H1 (cell line): ENCODE measurements around the gene LONRF2. TPM values are rescaled to one million over a fixed set of nuclear protein-coding genes. Genes with fewer than 3 reads are reported as not detected.

Experiments used
- CTCF ChIA-PET: fragments of 300-600 bp; sonication (Branson Sonifier 250); formaldehyde crosslinking; loops from one replicate; lab custom pipeline; 2021; ENCODE audit not compliant: partially characterized antibody; lab: Charles Lee
- POLR2A ChIA-PET: fragments of 300-600 bp; sonication (Branson Sonifier 250); formaldehyde crosslinking; loops from one replicate; lab custom pipeline; 2021; ENCODE audit warnings: inconsistent platforms; ENCODE audit not compliant: partially characterized antibody; lab: Charles Lee
- DNase-seq, 2 experiments: peaks; one replicate each; pipeline versions ENCODE4 v3.0.0 to v3.0.0-alpha.2; 2010 to 2022; ENCODE audit warnings: low spot score in 2 of 2, low read depth in 1 of 2, mixed read lengths in 1 of 2
- FAIRE-seq: peaks from 2 replicates; lab custom pipeline; 2011; peaks lifted over from hg19 to GRCh38; lab: Jason Lieb, UNC
- H2AFZ ChIP-seq: 2 replicates; pipeline ENCODE4 v1.8.1; 2012; ENCODE audit warnings: low read length, inconsistent platforms
- H2AK5ac ChIP-seq: 2 replicates; pipeline ENCODE4 v1.6.1; 2013; ENCODE audit warnings: low read depth, low read length
- H2BK120ac ChIP-seq: replicated peaks from 2 replicates; pipeline ENCODE3; 2013; ENCODE audit warnings: low read depth, low read length, inconsistent platforms
- H2BK12ac ChIP-seq: 2 replicates; pipeline ENCODE4 v1.6.1; 2013; ENCODE audit warnings: low read depth, low read length
- H2BK15ac ChIP-seq: 2 replicates; pipeline ENCODE4 v1.6.1; 2013; ENCODE audit warnings: low read length
- H2BK20ac ChIP-seq: 2 replicates; pipeline ENCODE4 v1.6.1; 2013; ENCODE audit warnings: low read length
- H2BK5ac ChIP-seq: 2 replicates; pipeline ENCODE4 v1.6.1; 2013; ENCODE audit warnings: low read depth, low read length
- H3K14ac ChIP-seq: 2 replicates; pipeline ENCODE4 v1.6.1; 2013; ENCODE audit warnings: inconsistent platforms; ENCODE audit not compliant: insufficient read length
- H3K18ac ChIP-seq: 2 replicates; pipeline ENCODE4 v1.6.1; 2013; ENCODE audit warnings: low read length; ENCODE audit errors: extremely low read depth
- H3K23ac ChIP-seq: 2 replicates; pipeline ENCODE4 v1.6.1; 2013; ENCODE audit warnings: inconsistent platforms; ENCODE audit not compliant: insufficient read length
- H3K23me2 ChIP-seq: 2 replicates; pipeline ENCODE4 v1.6.1; 2013; ENCODE audit warnings: low read depth, low read length
- H3K27ac ChIP-seq: 2 replicates; pipeline ENCODE4 v1.6.1; 2011; ENCODE audit warnings: low read depth, low read length, inconsistent platforms
- H3K27me3 ChIP-seq, 4 experiments: replicated peaks in 1 of 4; 1 replicate in 1 of 4; 2 replicates in 3 of 4; pipeline versions ENCODE4 v1.6.1 to v1.8.1; 2011 to 2013; ENCODE audit warnings: low read length in 3 of 4, mild to moderate bottlenecking in 3 of 4, inconsistent platforms in 2 of 4, mixed read lengths in 2 of 4, moderate library complexity in 1 of 4; ENCODE audit not compliant: control insufficient read depth in 3 of 4, insufficient read depth in 3 of 4; ENCODE audit errors: extremely low read depth in 1 of 4
- H3K36me3 ChIP-seq, 4 experiments: 2 replicates each; pipeline versions ENCODE4 v1.6.1 to v1.8.1; 2011 to 2013; ENCODE audit warnings: mild to moderate bottlenecking in 4 of 4, low read length in 3 of 4, moderate library complexity in 2 of 4, control low read depth in 1 of 4, inconsistent platforms in 1 of 4; ENCODE audit not compliant: insufficient read depth in 4 of 4, control insufficient read depth in 2 of 4
- H3K4ac ChIP-seq: replicated peaks from 2 replicates; pipeline ENCODE3; 2013; ENCODE audit warnings: low read length, low read depth, mixed read lengths, inconsistent platforms; ENCODE audit not compliant: insufficient read length
- H3K4me1 ChIP-seq, 4 experiments: replicated peaks in 1 of 4; 1 replicate in 1 of 4; 2 replicates in 3 of 4; pipeline versions ENCODE4 v1.6.1 to v1.8.1; 2011 to 2013; ENCODE audit warnings: low read length in 3 of 4, inconsistent platforms in 2 of 4, mixed read lengths in 1 of 4; ENCODE audit not compliant: insufficient read depth in 4 of 4, control insufficient read depth in 3 of 4
- H3K4me2 ChIP-seq, 2 experiments: 2 replicates each; pipeline versions ENCODE4 v1.6.1 to v1.8.1; 2011 to 2013; ENCODE audit warnings: low read depth in 2 of 2, low read length in 2 of 2, control low read depth in 1 of 2, inconsistent platforms in 1 of 2, mild to moderate bottlenecking in 1 of 2; ENCODE audit not compliant: insufficient read depth in 1 of 2
- H3K4me3 ChIP-seq, 4 experiments: fragments of 200-600, 300-600 bp in 1 of 4; sonication (generic), shearing (Covaris generic), sonication (Bioruptor Twin) in 1 of 4; 2 replicates each; pipeline versions ENCODE4 v1.5.1 to v1.8.1; 2011 to 2016; ENCODE audit warnings: low read length in 4 of 4, low read depth in 3 of 4, control low read depth in 2 of 4, inconsistent platforms in 2 of 4, mild to moderate bottlenecking in 2 of 4, mixed read lengths in 1 of 4, moderate library complexity in 1 of 4; ENCODE audit not compliant: insufficient read depth in 2 of 4; ENCODE audit errors: extremely low read depth in 1 of 4
- H3K56ac ChIP-seq: replicated peaks from 2 replicates; pipeline ENCODE3; 2013; ENCODE audit warnings: low read depth, mild to moderate bottlenecking, mixed read lengths, low read length, inconsistent platforms; ENCODE audit not compliant: insufficient read length
- H3K79me1 ChIP-seq: 2 replicates; pipeline ENCODE4 v1.6.1; 2013; ENCODE audit warnings: low read depth, low read length, control low read depth
- H3K79me2 ChIP-seq, 2 experiments: 2 replicates each; pipeline versions ENCODE4 v1.6.1 to v1.8.1; 2012 to 2013; ENCODE audit warnings: low read length in 2 of 2, mild to moderate bottlenecking in 2 of 2, inconsistent platforms in 1 of 2; ENCODE audit not compliant: insufficient read depth in 2 of 2, control insufficient read depth in 1 of 2
- H3K9ac ChIP-seq, 4 experiments: replicated peaks in 1 of 4; 1 replicate in 1 of 4; 2 replicates in 3 of 4; pipeline versions ENCODE4 v1.6.1 to v1.8.1; 2011 to 2013; ENCODE audit warnings: low read depth in 3 of 4, low read length in 3 of 4, control low read depth in 2 of 4, mild to moderate bottlenecking in 2 of 4, moderate library complexity in 2 of 4, inconsistent platforms in 1 of 4; ENCODE audit errors: extremely low read depth in 1 of 4
- H3K9me3 ChIP-seq, 2 experiments: 2 replicates each; pipeline versions ENCODE4 v1.6.1 to v1.8.1; 2012 to 2013; ENCODE audit warnings: mild to moderate bottlenecking in 2 of 2, moderate library complexity in 2 of 2, control low read depth in 1 of 2, inconsistent platforms in 1 of 2, low read depth in 1 of 2, low read length in 1 of 2, mixed read lengths in 1 of 2; ENCODE audit not compliant: insufficient read depth in 2 of 2
- H4K20me1 ChIP-seq, 2 experiments: replicated peaks in 1 of 2; 2 replicates each; pipeline versions ENCODE3 to v1.8.1; 2011 to 2013; ENCODE audit warnings: inconsistent platforms in 2 of 2, low read length in 2 of 2, mild to moderate bottlenecking in 1 of 2; ENCODE audit not compliant: insufficient read depth in 2 of 2, control insufficient read depth in 1 of 2
- H4K5ac ChIP-seq: 2 replicates; pipeline ENCODE4 v1.6.1; 2013; ENCODE audit warnings: low read length, low read depth, mixed read lengths, inconsistent platforms; ENCODE audit not compliant: insufficient read length
- H4K8ac ChIP-seq: 2 replicates; pipeline ENCODE4 v1.8.0; 2013; ENCODE audit warnings: mild to moderate bottlenecking, moderate library complexity, low read length, inconsistent platforms; ENCODE audit not compliant: insufficient read depth; ENCODE audit errors: extremely low read depth
- H4K91ac ChIP-seq: replicated peaks from 2 replicates; pipeline ENCODE3; 2013; ENCODE audit warnings: low read length, mixed read lengths, inconsistent platforms; ENCODE audit not compliant: insufficient read length
- ASH2L ChIP-seq: fragments of 200-600, 300-600 bp; sonication (generic); IDR thresholded peaks from one replicate; pipeline ENCODE4 v1.7.1; 2017; ENCODE audit warnings: low read length
- CHD2 ChIP-seq: IDR thresholded peaks from 2 replicates; pipeline ENCODE4 v1.6.1; 2012; ENCODE audit warnings: low read length, improper control_type of control experiment
- GABPA ChIP-seq: IDR thresholded peaks from 2 replicates; pipeline ENCODE4 v1.6.1; 2011; ENCODE audit warnings: mild to moderate bottlenecking, low read length, moderate library complexity, borderline replicate concordance; ENCODE audit not compliant: insufficient read depth
- MAFK ChIP-seq: IDR thresholded peaks from 2 replicates; pipeline ENCODE4 v1.6.1; 2012; ENCODE audit warnings: low read depth, mild to moderate bottlenecking, improper control_type of control experiment, low read length
- MAX ChIP-seq: IDR thresholded peaks from 2 replicates; pipeline ENCODE4 v1.6.1; 2012; ENCODE audit warnings: inconsistent platforms
- POLR2A ChIP-seq, 2 experiments: IDR thresholded peaks; 1 replicate in 1 of 2; 2 replicates in 1 of 2; pipeline ENCODE4 v1.6.1; 2011; ENCODE audit warnings: low read depth in 2 of 2, low read length in 2 of 2, mild to moderate bottlenecking in 2 of 2; ENCODE audit errors: control extremely low read depth in 1 of 2
- SRF ChIP-seq: IDR thresholded peaks from 2 replicates; pipeline ENCODE4 v1.6.1; 2011; ENCODE audit warnings: mild to moderate bottlenecking, low read depth, low read length, moderate library complexity
- SUZ12 ChIP-seq: fragments of 200-600 bp; sonication (generic); IDR thresholded peaks from 2 replicates; pipeline ENCODE4 v1.6.1; 2012; ENCODE audit warnings: mild to moderate bottlenecking, inconsistent platforms, low read length, moderate library complexity, mixed read lengths
- WGBS, 2 experiments: shearing (Covaris generic) in 1 of 2; methylation state at CpG; one replicate each; pipeline versions ENCODE4 v1.1.6 to v1.1.7; 2013 to 2015; ENCODE audit warnings: low lambda C conversion rate in 2 of 2, mixed read lengths in 2 of 2, inconsistent platforms in 1 of 2, low coverage in 1 of 2, missing lambda C conversion rate in 1 of 2; ENCODE audit not compliant: insufficient replicate concordance in 2 of 2, insufficient coverage in 1 of 2, insufficient read length in 1 of 2; ENCODE audit errors: extremely low coverage in 1 of 2, missing lambda C conversion rate in 1 of 2; 5-methylcytosine and 5-hydroxymethylcytosine counted together
- polyA plus RNA-seq, 7 experiments: library from polyadenylated mRNA; depleted of rRNA in 3 of 7; stranded (reverse) in 5 of 7; unstranded in 2 of 7; fragments of >200 nt in 5 of 7; fragments of 200-250 nt in 2 of 7; gene quantifications; 1 replicate in 5 of 7; 2 replicates in 1 of 7; 4 replicates in 1 of 7; pipeline versions ENCODE4 v1.2.1 to v1.2.3, GENCODE V29; 2011 to 2013; ENCODE audit warnings: missing spikeins in 2 of 7, mixed read lengths in 2 of 7
- total RNA-seq: library from RNA; stranded (reverse); fragmentation: NEBNext Ultra II Directional; extraction: Animal tissue kit (Norgen Biotek cat#: 25700); gene quantifications from 2 replicates; pipeline ENCODE4 v1.2.1, GENCODE V29; 2021

Gene LONRF2
- total and polyA plus RNA-seq, 2 of the 8 experiments (the other 6 are each of a cell fraction or from before 2014, with no cell fraction given), result 0.24 to 0.74 TPM

GRCh38 chr2:100259106-100259505 lies 63.2 kb downstream of the LONRF2 start:
- no peaks in the 10 kb centered on the region for H3K36me3 ChIP-seq
- no peak overlapping the region for H2BK120ac ChIP-seq
- no peak overlapping the region for H3K14ac ChIP-seq
- H3K23me2 ChIP-seq, result no peaks in the 10 kb centered on the region
- no peak overlapping the region for H2BK15ac ChIP-seq
- no peak overlapping the region for H2BK5ac ChIP-seq
- no peaks in the 10 kb centered on the region for H3K79me2 ChIP-seq
- H2AFZ ChIP-seq, result no peak overlapping the region
- CTCF ChIA-PET, result interaction anchor here (0.6 to 10.8 kb wide), 9 partner anchors 10 to 1612 kb away, joined by 3 to 178 read pairs (median 4); no protein-coding TSS in a partner anchor
- H3K79me1 ChIP-seq, result no peaks in the 10 kb centered on the region
- H3K9me3 ChIP-seq, result no peaks in the 10 kb centered on the region
- H4K5ac ChIP-seq, result no peak overlapping the region
- DNase-seq (no peak), FAIRE-seq (no peak)
- no peaks in the 10 kb centered on the region for H3K27me3 ChIP-seq
- TF ChIP-seq MAFK, result no peak
- TF ChIP-seq POLR2A (IDR thresholded peaks at IDR 0.05; ENCODE audit: control extremely low read depth in 1 of 2, low read depth in 2 of 2, low read length in 2 of 2), result no peak
- no peak for TF ChIP-seq MAX
- no peak for TF ChIP-seq CHD2
- no peak for TF ChIP-seq SRF
- no peak for TF ChIP-seq ASH2L
- TF ChIP-seq GABPA, result no peak
- TF ChIP-seq SUZ12, result no peak
- no peak overlapping the region for H2BK12ac ChIP-seq
- H3K4me2 ChIP-seq, result no peak overlapping the region
- no peak overlapping the region for H2BK20ac ChIP-seq
- no peak overlapping the region for H3K4me3 ChIP-seq
- no peaks in the 10 kb centered on the region; a peak in 1 of 7 replicates for H3K4me1 ChIP-seq
- no peak overlapping the region for H4K8ac ChIP-seq
- H3K56ac ChIP-seq, result no peak overlapping the region
- H4K20me1 ChIP-seq, result no peaks in the 10 kb centered on the region
- no peak overlapping the region for H4K91ac ChIP-seq
- no peak overlapping the region for H2AK5ac ChIP-seq
- H3K4ac ChIP-seq, result no peak overlapping the region
- POLR2A ChIA-PET, result no interaction called here
- WGBS, 2 experiments, result 86% methylated on average over 8 of the region's 8 CpGs; no CpG with 5 or more reads in 1 of the 2 experiments
- no peak overlapping the region for H3K9ac ChIP-seq
- H3K23ac ChIP-seq, result no peak overlapping the region
- H3K27ac ChIP-seq, result no peak overlapping the region
- H3K18ac ChIP-seq, result no peak overlapping the region
